Activated naive CD8-positive, alpha-beta T cell treated with anti-CD3 and anti-CD28 coated beads for 36 hours (primary cell): Measurements from ENCODE around the gene NOTCH3. TPM values are rescaled to one million over a fixed set of nuclear protein-coding genes. Genes with fewer than 3 reads are reported as not detected.

Source experiments
- DNase-seq: peaks from one replicate; pipeline ENCODE4 v3.0.0; 2021
- H3K27ac Mint-ChIP-seq: one replicate; pipeline ENCODE4 v1.8.0; 2022; ENCODE audit warnings: mild to moderate bottlenecking, moderate library complexity, mixed read lengths
- H3K27me3 Mint-ChIP-seq: one replicate; pipeline ENCODE4 v1.8.0; 2022; ENCODE audit warnings: mild to moderate bottlenecking, mixed read lengths
- H3K36me3 Mint-ChIP-seq: one replicate; pipeline ENCODE4 v1.8.0; 2021; ENCODE audit warnings: mild to moderate bottlenecking, mixed read lengths
- H3K4me1 Mint-ChIP-seq: one replicate; pipeline ENCODE4 v1.8.0; 2021; ENCODE audit warnings: mixed read lengths
- H3K4me3 Mint-ChIP-seq: one replicate; pipeline ENCODE4 v1.8.0; 2022; ENCODE audit warnings: mild to moderate bottlenecking, moderate library complexity, mixed read lengths
- H3K9me3 Mint-ChIP-seq: one replicate; pipeline ENCODE4 v1.8.0; 2022; ENCODE audit warnings: mixed read lengths
- total RNA-seq, 2 experiments: library from RNA; stranded (reverse); gene quantifications; one replicate each; pipeline ENCODE4 v1.2.3, GENCODE V29; 2021

Gene NOTCH3
- total RNA-seq, result under 1 TPM in 1 of 2 experiments, not detected in 1; 0.12 TPM

- H3K27me3 Mint-ChIP-seq, result peaks cover 60% of the 10 kb centered on the region
- H3K9me3 Mint-ChIP-seq, result no peaks in the 10 kb centered on the region
- DNase-seq, result no peak
- no peak within 1 kb of the TSS for H3K27ac Mint-ChIP-seq
- H3K4me1 Mint-ChIP-seq, result peaks cover 5% of the 10 kb centered on the region
- no peaks in the 10 kb centered on the region for H3K36me3 Mint-ChIP-seq
- H3K4me3 Mint-ChIP-seq, result no peak within 1 kb of the TSS
Measured at GRCh38 chr19:15200553-15201364, at the start of gene NOTCH3. Gene NOTCH3, minus strand, starts transcription at chr19:15200995. Its CDS starts 90 bp downstream, at chr19:15200905.

- Mint-ChIP-seq H3K27ac (no peak overlapping the region), H3K4me1 (no peaks in the 10 kb centered on the region), H3K36me3 (peaks cover 23% of the 10 kb centered on the region), H3K4me3 (no peak overlapping the region), H3K27me3 (no peaks in the 10 kb centered on the region), H3K9me3 (no peaks in the 10 kb centered on the region)
- no peak for DNase-seq
Measured at GRCh38 chr19:15250640-15250993, 49.8 kb upstream of the NOTCH3 start.

GRCh38 chr19:15249972-15250639 is 49.3 kb upstream of the NOTCH3 start:
- no peak for DNase-seq
- no peak overlapping the region for H3K4me3 Mint-ChIP-seq
- no peaks in the 10 kb centered on the region for H3K9me3 Mint-ChIP-seq
- H3K36me3 Mint-ChIP-seq, result peaks cover 21% of the 10 kb centered on the region
- no peaks in the 10 kb centered on the region for H3K4me1 Mint-ChIP-seq
- H3K27ac Mint-ChIP-seq, result no peak overlapping the region
- no peaks in the 10 kb centered on the region for H3K27me3 Mint-ChIP-seq

GRCh38 chr19:15249528-15249874 is 48.7 kb upstream of the NOTCH3 start:
- Mint-ChIP-seq H3K4me3 (no peak overlapping the region), H3K36me3 (peaks cover 23% of the 10 kb centered on the region), H3K27ac (no peak overlapping the region), H3K4me1 (no peaks in the 10 kb centered on the region), H3K9me3 (no peaks in the 10 kb centered on the region), H3K27me3 (no peaks in the 10 kb centered on the region)
- no peak for DNase-seq

- H3K27ac Mint-ChIP-seq, result no peak overlapping the region
- H3K4me1 Mint-ChIP-seq, result no peaks in the 10 kb centered on the region
- H3K36me3 Mint-ChIP-seq, result peaks cover 25% of the 10 kb centered on the region
- DNase-seq, result no peak
- H3K4me3 Mint-ChIP-seq, result no peak overlapping the region
- H3K27me3 Mint-ChIP-seq, result no peaks in the 10 kb centered on the region
- H3K9me3 Mint-ChIP-seq, result no peaks in the 10 kb centered on the region
Measured at GRCh38 chr19:15248648-15249527, 48.1 kb upstream of the NOTCH3 start.

GRCh38 chr19:15248106-15248505 is 47.3 kb upstream of the NOTCH3 start:
- no peaks in the 10 kb centered on the region for H3K4me1 Mint-ChIP-seq
- no peaks in the 10 kb centered on the region for H3K9me3 Mint-ChIP-seq
- peaks cover 25% of the 10 kb centered on the region for H3K36me3 Mint-ChIP-seq
- no peak overlapping the region for H3K4me3 Mint-ChIP-seq
- H3K27me3 Mint-ChIP-seq, result no peaks in the 10 kb centered on the region
- H3K27ac Mint-ChIP-seq, result no peak overlapping the region
- DNase-seq, result no peak

GRCh38 chr19:15247107-15248014 is 46.6 kb upstream of the NOTCH3 start:
- DNase-seq, result no peak

GRCh38 chr19:15246198-15246481 is 45.3 kb upstream of the NOTCH3 start:
- Mint-ChIP-seq H3K27ac (no peak overlapping the region), H3K9me3 (no peaks in the 10 kb centered on the region), H3K36me3 (peaks cover 24% of the 10 kb centered on the region), H3K4me3 (no peak overlapping the region), H3K27me3 (no peaks in the 10 kb centered on the region), H3K4me1 (no peaks in the 10 kb centered on the region)
- DNase-seq, result no peak

More at GRCh38 chr19:15247107-15248014, 46.6 kb upstream of the NOTCH3 start:
- Mint-ChIP-seq H3K36me3 (peaks cover 25% of the 10 kb centered on the region), H3K4me3 (no peak overlapping the region), H3K27me3 (no peaks in the 10 kb centered on the region), H3K4me1 (no peaks in the 10 kb centered on the region), H3K9me3 (no peaks in the 10 kb centered on the region), H3K27ac (no peak overlapping the region)

GRCh38 chr19:15245370-15246197 is 44.8 kb upstream of the NOTCH3 start:
- Mint-ChIP-seq H3K36me3 (peaks cover 25% of the 10 kb centered on the region), H3K4me1 (no peaks in the 10 kb centered on the region), H3K27ac (no peak overlapping the region), H3K9me3 (no peaks in the 10 kb centered on the region), H3K27me3 (no peaks in the 10 kb centered on the region), H3K4me3 (no peak overlapping the region)
- DNase-seq, result no peak

- no peak for DNase-seq
- H3K36me3 Mint-ChIP-seq, result peaks cover 27% of the 10 kb centered on the region
- no peaks in the 10 kb centered on the region for H3K4me1 Mint-ChIP-seq
- H3K4me3 Mint-ChIP-seq, result no peak overlapping the region
- H3K27ac Mint-ChIP-seq, result no peak overlapping the region
- H3K9me3 Mint-ChIP-seq, result no peaks in the 10 kb centered on the region
- no peaks in the 10 kb centered on the region for H3K27me3 Mint-ChIP-seq
Measured at GRCh38 chr19:15244808-15245207, 44.0 kb upstream of the NOTCH3 start.

GRCh38 chr19:15244106-15244803 is 43.5 kb upstream of the NOTCH3 start:
- no peak for DNase-seq
- Mint-ChIP-seq H3K36me3 (peaks cover 27% of the 10 kb centered on the region), H3K9me3 (no peaks in the 10 kb centered on the region), H3K27me3 (no peaks in the 10 kb centered on the region), H3K4me1 (no peaks in the 10 kb centered on the region), H3K27ac (no peak overlapping the region), H3K4me3 (no peak overlapping the region)

- H3K27me3 Mint-ChIP-seq, result no peaks in the 10 kb centered on the region
- no peak for DNase-seq
- no peaks in the 10 kb centered on the region for H3K4me1 Mint-ChIP-seq
- H3K4me3 Mint-ChIP-seq, result no peak overlapping the region
- no peaks in the 10 kb centered on the region for H3K9me3 Mint-ChIP-seq
- peaks cover 26% of the 10 kb centered on the region for H3K36me3 Mint-ChIP-seq
- peak overlapping the region; percentile 52 for H3K27ac Mint-ChIP-seq
Measured at GRCh38 chr19:15243236-15243957, 42.6 kb upstream of the NOTCH3 start.
